Tibial nerve (tissue), 4 donors: ENCODE results near the gene TNNI3K. TPM values are rescaled to one million over a fixed set of nuclear protein-coding genes. Genes with fewer than 3 reads are reported as not detected.
A peak's percentile ranks its signal among the peaks of the same experiment; 100 is the strongest.

Experiments used
- DNase-seq, 2 donors: peaks; one replicate each; pipeline ENCODE4 v3.0.0-alpha.2; 2019; ENCODE audit warnings: low spot score in 2 of 2
- H3K27ac ChIP-seq, 4 donors: fragments of 200-600 bp; sonication (generic) in 3 of 4; one replicate each; pipeline ENCODE4 v1.5.1; 2017 to 2019; ENCODE audit warnings: mild to moderate bottlenecking in 1 of 4
- H3K27me3 ChIP-seq, 2 donors: fragments of 200-600 bp; sonication (generic) in 1 of 2; one replicate each; pipeline versions ENCODE4 v1.5.1 to v1.6.0; 2017 to 2019
- H3K36me3 ChIP-seq, 3 donors: fragments of 200-600 bp; sonication (generic); one replicate each; pipeline ENCODE4 v1.5.1; 2018 to 2019
- H3K4me1 ChIP-seq, 4 donors: fragments of 200-600 bp; sonication (generic) in 3 of 4; one replicate each; pipeline ENCODE4 v1.5.1; 2017 to 2019
- H3K4me3 ChIP-seq, 4 donors: fragments of 200-600 bp; sonication (generic) in 3 of 4; one replicate each; pipeline ENCODE4 v1.5.1; 2017 to 2019; ENCODE audit warnings: mild to moderate bottlenecking in 1 of 4, moderate library complexity in 1 of 4
- H3K9me3 ChIP-seq, 4 donors: fragments of 200-600 bp; sonication (generic) in 3 of 4; one replicate each; pipeline ENCODE4 v1.5.1; 2017 to 2019
- EP300 ChIP-seq, 2 donors: sonication (generic); formaldehyde crosslinking; IDR thresholded peaks; one replicate each; pipeline ENCODE4 v1.6.1; 2017; ENCODE audit warnings: antibody characterized with exemption in 2 of 2, mild to moderate bottlenecking in 1 of 2
- POLR2A ChIP-seq, 2 donors: fragments of 450-650 bp; IDR thresholded peaks; one replicate each; pipeline ENCODE4 v1.6.1; 2017; ENCODE audit warnings: antibody characterized with exemption in 2 of 2, mild to moderate bottlenecking in 2 of 2, moderate library complexity in 2 of 2
- WGBS, 2 donors: methylation state at CpG; one replicate each; pipeline ENCODE4 v1.1.5; 2018; 5-methylcytosine and 5-hydroxymethylcytosine counted together
- total RNA-seq, 4 donors: library from RNA; depleted of rRNA; stranded (reverse); fragments of >200 nt; gene quantifications; one replicate each; pipeline ENCODE4 v1.1.0, GENCODE V29; 2016
- TF ChIP-seq, protein P1 (sequence below), 5 experiments: fragments of 200-600 bp in 3 of 5; fragments of 450-650 bp in 2 of 5; sonication (generic) in 3 of 5; IDR thresholded peaks; one replicate each; pipeline ENCODE4 v1.5.1; 2016 to 2019; ENCODE audit warnings: antibody characterized with exemption in 5 of 5, mild to moderate bottlenecking in 3 of 5, moderate library complexity in 2 of 5

The TNNI3K gene
- total RNA-seq, 4 donors from 2014 or later: 2.2 to 4.6 (median 4.0) TPM

DNA sequence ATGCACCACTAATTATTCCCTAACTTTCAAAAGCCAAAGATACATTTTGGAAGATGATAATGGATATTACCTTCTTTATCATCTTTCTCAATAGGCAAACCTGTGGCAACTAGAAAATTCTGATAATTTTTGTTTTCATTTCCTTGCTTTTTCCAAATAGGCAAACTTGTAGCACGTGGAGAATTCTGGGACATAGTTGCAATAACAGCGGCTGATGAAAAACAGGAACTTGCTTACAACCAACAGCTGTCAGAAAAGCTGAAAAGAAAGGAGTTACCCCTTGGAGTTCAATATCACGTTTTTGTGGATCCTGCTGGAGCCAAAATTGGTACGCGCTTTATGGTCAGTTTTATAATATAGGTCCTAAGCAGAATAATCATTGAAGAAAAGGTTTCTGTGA is 35.7 kb upstream of the TNNI3K start:
- no peaks in the 10 kb centered on the region for H3K27me3 ChIP-seq
- H3K4me3 ChIP-seq: peak overlapping the region in 2 of 4 donors; percentile 59 to 65
- peaks cover 0 to 28% (median 3%) of the 10 kb centered on the region in 3 donors for H3K36me3 ChIP-seq
- peak overlapping the region in 1 of 4 donors; percentile 88 for H3K27ac ChIP-seq
- H3K9me3 ChIP-seq: no peaks in the 10 kb centered on the region
- peaks cover 0 to 24% (median 0%) of the 10 kb centered on the region in 4 donors for H3K4me1 ChIP-seq
- WGBS, 2 donors: 72 to 79% methylated on average over 5 of the region's 5 CpGs
- DNase-seq: no peak
- TF ChIP-seq EP300 (IDR thresholded peaks at IDR 0.05): no peak
- TF ChIP-seq, protein P1, sequence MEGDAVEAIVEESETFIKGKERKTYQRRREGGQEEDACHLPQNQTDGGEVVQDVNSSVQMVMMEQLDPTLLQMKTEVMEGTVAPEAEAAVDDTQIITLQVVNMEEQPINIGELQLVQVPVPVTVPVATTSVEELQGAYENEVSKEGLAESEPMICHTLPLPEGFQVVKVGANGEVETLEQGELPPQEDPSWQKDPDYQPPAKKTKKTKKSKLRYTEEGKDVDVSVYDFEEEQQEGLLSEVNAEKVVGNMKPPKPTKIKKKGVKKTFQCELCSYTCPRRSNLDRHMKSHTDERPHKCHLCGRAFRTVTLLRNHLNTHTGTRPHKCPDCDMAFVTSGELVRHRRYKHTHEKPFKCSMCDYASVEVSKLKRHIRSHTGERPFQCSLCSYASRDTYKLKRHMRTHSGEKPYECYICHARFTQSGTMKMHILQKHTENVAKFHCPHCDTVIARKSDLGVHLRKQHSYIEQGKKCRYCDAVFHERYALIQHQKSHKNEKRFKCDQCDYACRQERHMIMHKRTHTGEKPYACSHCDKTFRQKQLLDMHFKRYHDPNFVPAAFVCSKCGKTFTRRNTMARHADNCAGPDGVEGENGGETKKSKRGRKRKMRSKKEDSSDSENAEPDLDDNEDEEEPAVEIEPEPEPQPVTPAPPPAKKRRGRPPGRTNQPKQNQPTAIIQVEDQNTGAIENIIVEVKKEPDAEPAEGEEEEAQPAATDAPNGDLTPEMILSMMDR (IDR thresholded peaks at IDR 0.05): no peak
- no peak for TF ChIP-seq POLR2A (IDR thresholded peaks at IDR 0.05)

DNA sequence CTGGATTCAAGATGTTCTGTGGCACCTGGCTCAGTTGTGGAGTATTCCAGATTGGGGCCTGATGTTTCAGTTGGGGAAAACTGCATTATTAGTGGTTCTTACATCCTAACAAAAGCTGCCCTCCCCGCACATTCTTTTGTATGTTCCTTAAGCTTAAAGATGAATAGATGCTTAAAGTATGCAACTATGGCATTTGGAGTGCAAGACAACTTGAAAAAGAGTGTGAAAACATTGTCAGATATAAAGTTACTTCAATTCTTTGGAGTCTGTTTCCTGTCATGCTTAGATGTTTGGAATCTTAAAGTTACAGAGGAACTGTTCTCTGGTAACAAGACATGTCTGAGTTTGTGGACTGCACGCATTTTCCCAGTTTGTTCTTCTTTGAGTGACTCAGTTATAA is 29.9 kb upstream of the TNNI3K start:
- no peaks in the 10 kb centered on the region for H3K27me3 ChIP-seq
- peaks cover 0 to 55% (median 3%) of the 10 kb centered on the region in 3 donors for H3K36me3 ChIP-seq
- no peaks in the 10 kb centered on the region for H3K9me3 ChIP-seq
- DNase-seq: no peak
- H3K27ac ChIP-seq: no peak overlapping the region
- no peak overlapping the region for H3K4me3 ChIP-seq
- 54 to 71% methylated on average over 2 of the region's 2 CpGs for WGBS, 2 donors
- TF ChIP-seq EP300 (IDR thresholded peaks at IDR 0.05) (no peak), POLR2A (IDR thresholded peaks at IDR 0.05) (no peak)
- TF ChIP-seq, protein P1 (IDR thresholded peaks at IDR 0.05): no peak
- H3K4me1 ChIP-seq: peaks cover 0 to 7% (median 0%) of the 10 kb centered on the region in 4 donors

DNA sequence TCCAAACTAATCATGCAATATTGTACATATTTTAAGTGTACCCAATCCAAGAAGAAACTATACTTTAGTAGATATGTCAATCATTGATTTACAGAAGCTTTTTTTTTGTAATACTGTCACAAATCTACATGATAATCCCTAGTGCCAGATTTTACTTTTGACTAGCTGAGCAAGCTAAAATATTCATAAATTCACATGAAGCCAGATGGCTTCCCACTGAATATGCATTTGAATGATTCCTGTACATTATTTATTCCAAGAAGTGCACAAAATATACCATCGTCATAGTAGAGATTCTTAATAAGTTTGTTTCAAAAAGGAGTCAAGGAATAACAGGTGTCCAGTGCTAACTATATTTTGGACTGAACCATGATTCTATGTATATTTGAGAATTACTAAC is 20.0 kb upstream of the TNNI3K start:
- 90 to 96% methylated on average over 1 of the region's 1 CpG for WGBS, 2 donors

DNA sequence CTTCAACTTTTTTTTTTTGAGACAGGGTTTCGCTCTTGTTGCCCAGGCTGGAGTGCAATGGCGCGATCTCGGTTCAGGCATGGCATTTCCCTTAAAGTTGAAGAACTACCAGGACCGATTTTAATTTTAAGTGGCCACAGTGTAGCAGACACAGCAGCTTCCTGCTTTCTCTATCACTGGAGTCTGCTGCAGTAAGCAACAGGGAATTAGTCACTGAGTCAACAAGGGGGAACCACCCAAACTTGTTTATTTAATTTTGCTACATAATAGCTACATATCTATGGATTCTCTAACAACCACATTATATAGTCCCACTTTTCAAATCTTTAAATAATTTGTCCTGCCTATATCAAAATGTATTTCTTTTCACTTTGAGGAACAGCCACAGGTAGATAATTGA is 12.5 kb upstream of the TNNI3K start:
- H3K4me1 ChIP-seq: no peaks in the 10 kb centered on the region
- WGBS, 2 donors: 94 to 99% methylated on average over 5 of the region's 5 CpGs
- DNase-seq: no peak
- no peak overlapping the region for H3K27ac ChIP-seq
- TF ChIP-seq EP300 (IDR thresholded peaks at IDR 0.05): no peak
- peaks cover 0 to 24% (median 6%) of the 10 kb centered on the region in 4 donors for H3K9me3 ChIP-seq
- no peak overlapping the region for H3K4me3 ChIP-seq
- peaks cover 0 to 16% (median 0%) of the 10 kb centered on the region in 3 donors for H3K36me3 ChIP-seq
- H3K27me3 ChIP-seq: no peaks in the 10 kb centered on the region

More for the DNA sequence above, 20.0 kb upstream of the TNNI3K start:
- Histone ChIP-seq H3K27ac (no peak overlapping the region), H3K9me3 (no peaks in the 10 kb centered on the region), H3K4me3 (no peak overlapping the region), H3K27me3 (no peaks in the 10 kb centered on the region), H3K4me1 (peaks cover 0 to 3% (median 0%) of the 10 kb centered on the region in 4 donors), H3K36me3 (peaks cover 0 to 4% (median 0%) of the 10 kb centered on the region in 3 donors)
- DNase-seq: no peak
- TF ChIP-seq EP300 (IDR thresholded peaks at IDR 0.05) (no peak), POLR2A (IDR thresholded peaks at IDR 0.05) (no peak)
- TF ChIP-seq, protein P1 (IDR thresholded peaks at IDR 0.05): no peak

DNA sequence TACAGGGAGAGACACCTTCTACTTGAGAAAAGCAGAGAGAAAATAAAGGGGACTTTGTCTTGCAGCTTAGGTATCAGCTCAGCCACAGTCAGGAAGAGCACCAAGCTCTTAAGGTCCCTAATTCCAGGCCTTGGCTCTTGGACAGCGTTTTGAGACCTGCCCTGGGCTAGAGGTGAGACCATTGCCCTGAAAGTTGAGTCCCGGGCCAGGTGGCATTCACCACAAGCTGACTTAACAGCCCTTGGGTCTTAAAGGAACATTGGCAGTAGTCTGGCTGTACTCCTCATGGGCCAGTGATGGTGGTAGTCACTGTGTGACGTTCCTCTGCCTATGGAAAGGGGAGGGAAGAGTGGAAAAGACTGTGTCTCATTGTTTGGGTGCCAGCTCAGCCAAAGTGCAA is 11.7 kb upstream of the TNNI3K start:
- Histone ChIP-seq H3K4me1 (no peaks in the 10 kb centered on the region), H3K9me3 (peaks cover 0 to 30% (median 8%) of the 10 kb centered on the region in 4 donors), H3K36me3 (peaks cover 0 to 16% (median 0%) of the 10 kb centered on the region in 3 donors), H3K27me3 (no peaks in the 10 kb centered on the region), H3K4me3 (no peak overlapping the region), H3K27ac (no peak overlapping the region)
- WGBS, 2 donors: 81 to 84% methylated on average over 3 of the region's 3 CpGs
- no peak for DNase-seq
- no peak for TF ChIP-seq POLR2A (IDR thresholded peaks at IDR 0.05)
- TF ChIP-seq EP300 (IDR thresholded peaks at IDR 0.05): no peak
- TF ChIP-seq, protein P1 (IDR thresholded peaks at IDR 0.05): no peak

DNA sequence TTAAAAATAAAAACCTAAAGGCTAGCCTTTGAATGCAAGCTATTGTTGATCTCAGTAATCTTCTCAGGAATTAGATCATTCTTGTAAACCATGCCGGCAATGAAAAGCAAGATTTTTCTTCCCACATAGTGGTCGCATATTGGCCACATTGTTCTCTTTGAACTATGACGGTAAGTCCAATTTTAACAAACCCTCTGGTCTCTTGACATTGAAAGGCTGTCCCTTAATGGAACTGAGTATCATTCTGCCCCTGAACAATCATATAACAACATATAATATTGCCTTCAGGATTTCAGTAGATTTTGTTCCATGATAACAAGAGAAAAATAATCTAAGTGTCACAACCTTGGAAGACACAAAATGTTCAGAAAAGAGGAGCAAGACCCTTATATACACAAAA is 1.3 kb downstream of the TNNI3K start:
- H3K27me3 ChIP-seq: no peaks in the 10 kb centered on the region
- no peak overlapping the region for H3K27ac ChIP-seq
- no peak for DNase-seq
- peaks cover 0 to 26% (median 0%) of the 10 kb centered on the region in 3 donors for H3K36me3 ChIP-seq
- no peaks in the 10 kb centered on the region for H3K9me3 ChIP-seq
- TF ChIP-seq, protein P1 (IDR thresholded peaks at IDR 0.05): no peak
- TF ChIP-seq EP300 (IDR thresholded peaks at IDR 0.05): no peak
- no peak for TF ChIP-seq POLR2A (IDR thresholded peaks at IDR 0.05)
- no peaks in the 10 kb centered on the region for H3K4me1 ChIP-seq
- 62 to 82% methylated on average over 3 of the region's 3 CpGs for WGBS, 2 donors
- no peak overlapping the region for H3K4me3 ChIP-seq
